Heart right ventricle (tissue), 16 donors: ENCODE data around the gene DMC1. TPM values are rescaled to one million over a fixed set of nuclear protein-coding genes. Genes with fewer than 3 reads are reported as not detected.

Experiments used
- ATAC-seq, 8 donors: fragments of 200-7000 bp; cut with Tn5 transposase; one replicate each; pipeline ENCODE4 v1.9.1; 2020; ENCODE audit warnings: mild to moderate bottlenecking in 8 of 8, moderate library complexity in 8 of 8, moderate number of reproducible peaks in 1 of 8
- DNase-seq, 2 donors: peaks; one replicate each; pipeline ENCODE4 v3.0.0-alpha.2; 2020
- H3K27ac ChIP-seq, 10 donors: fragments of 200-600 bp; sonication (generic) in 2 of 10; one replicate each; pipeline versions ENCODE4 v1.5.0 to v1.8.0; 2020 to 2022; ENCODE audit warnings: mild to moderate bottlenecking in 3 of 10
- H3K27me3 ChIP-seq, 7 donors: fragments of 200-600 bp; one replicate each; pipeline ENCODE4 v1.8.0; 2021 to 2022; ENCODE audit warnings: mild to moderate bottlenecking in 2 of 7
- H3K36me3 ChIP-seq, 9 donors: fragments of 200-600 bp; sonication (generic) in 1 of 9; one replicate each; pipeline versions ENCODE4 v1.5.0 to v1.8.0; 2020 to 2022; ENCODE audit warnings: mild to moderate bottlenecking in 2 of 9
- H3K4me1 ChIP-seq, 9 donors: fragments of 200-600 bp; sonication (generic) in 1 of 9; one replicate each; pipeline versions ENCODE4 v1.5.0 to v1.8.0; 2020 to 2022; ENCODE audit warnings: mild to moderate bottlenecking in 4 of 9
- H3K4me3 ChIP-seq, 10 donors: fragments of 200-600 bp; sonication (generic) in 2 of 10; one replicate each; pipeline versions ENCODE4 v1.5.0 to v1.8.0; 2020 to 2022; ENCODE audit warnings: mild to moderate bottlenecking in 7 of 10, moderate library complexity in 2 of 10
- H3K9me3 ChIP-seq, 11 donors: fragments of 200-600 bp in 10 of 11; sonication (generic) in 2 of 11; one replicate each; pipeline versions ENCODE4 v1.5.0 to v1.8.0; 2013 to 2022; ENCODE audit warnings: mild to moderate bottlenecking in 2 of 11, control low read depth in 1 of 11, moderate library complexity in 1 of 11
- CTCF ChIP-seq, 9 donors: fragments of 200-600 bp; sonication (generic) in 2 of 9; IDR thresholded peaks; one replicate each; pipeline versions ENCODE4 v1.5.0 to v1.8.0; 2021 to 2022; ENCODE audit warnings: antibody characterized with exemption in 9 of 9, mild to moderate bottlenecking in 5 of 9, moderate library complexity in 1 of 9
- WGBS, 2 donors: extraction: QIAGEN DNeasy Blood & Tissue Kit; methylation state at CpG; one replicate each; pipeline ENCODE4 v1.1.7; 2013; ENCODE audit warnings: inconsistent platforms in 1 of 2; 5-methylcytosine and 5-hydroxymethylcytosine counted together
- intact Hi-C, 10 donors: fragments of 100-400 bp; cut with DNase I; formaldehyde crosslinking; loops; one replicate each; pipeline versions ENCODE4 v1.11.1 to v1.14.2; 2022
- polyA plus RNA-seq, 2 donors: library from polyadenylated mRNA; stranded (reverse); fragments of 200-250 nt; gene quantifications; one replicate each; pipeline ENCODE4 v1.2.3, GENCODE V29; 2013
- total RNA-seq, 10 donors: library from RNA; stranded (reverse); fragmentation: NEBNext Ultra II Directional in 3 of 10; extraction: Animal tissue kit (Norgen Biotek cat#: 25700) in 3 of 10; gene quantifications; one replicate each; pipeline versions ENCODE4 v1.2.1 to v1.2.4, GENCODE V29; 2021 to 2023
- donor health status: Arrhythmogenic right ventricular cardiomyopathy.
- donor health status: ischemic (EF 13 %, LVEDD 7.1; RV severe dilation, severe dysfunction).
- donor health status: healthy with polysubstance abuse.
- donor health status: DM: no; HTN: yes; CAD: no.
- donor health status: DM: no; HTN: no; CAD: no.
- donor health status: ischemic (EF 25% LVEDD 6.9; RV normal size, moderate dysfunction).
- donor health status: ischemic (EF 25% LVEDD 5.7; RV mildly dilated, moderate dysfunction).
- donor health status: healthy.
- donor health status: DM: yes; HTN: yes; CAD: no.
- donor health status: Ischemic cardiomyopathy.
- donor health status: ischemic (EF 35%, LVEDD 5.7; RV mildly dilated, moderate dysfunction).
- donor health status: nonischemic (EF 11% LVEDD 7.7; RV severe dilation, severe dysfunction).
- donor health status: DM: yes; HTN: yes; CAD: no.
- donor health status: PGD.
- donor health status: ischemic (EF 29% LVEDD 5.4; RV normal size, mild dysfunction).
- donor health status: nonischemic (EF 23%, LVEDD 6.1; RV moderate dilation, normal function).

Gene DMC1
- total and polyA plus RNA-seq, 12 donors = 0.12 to 3.2 (median 1.3) TPM

- DNase-seq = no peak
- intact Hi-C loops = no loop called here
- Histone ChIP-seq H3K27ac (no peak overlapping the region), H3K9me3 (no peaks in the 10 kb centered on the region), H3K4me3 (no peak overlapping the region), H3K36me3 (no peaks in the 10 kb centered on the region), H3K4me1 (peaks cover 0 to 19% (median 4%) of the 10 kb centered on the region in 9 donors), H3K27me3 (no peaks in the 10 kb centered on the region)
- WGBS, 2 donors = 93 to 94% methylated on average over 5 of the region's 5 CpGs
- no peak for TF ChIP-seq CTCF (IDR thresholded peaks at IDR 0.05)
- no peak for ATAC-seq
These were observed 40.3 kb upstream of the DMC1 start for GRCh38 chr22:38610234-38610633.

- Histone ChIP-seq H3K27ac (no peak overlapping the region), H3K9me3 (no peaks in the 10 kb centered on the region), H3K27me3 (no peaks in the 10 kb centered on the region), H3K36me3 (no peaks in the 10 kb centered on the region), H3K4me1 (peaks cover 0 to 16% (median 3%) of the 10 kb centered on the region in 9 donors), H3K4me3 (no peak overlapping the region)
- no peak for ATAC-seq
- no peak for DNase-seq
- WGBS, 2 donors = 78% methylated on average over 13 of the region's 13 CpGs
- intact Hi-C loops = no loop called here
- TF ChIP-seq CTCF (IDR thresholded peaks at IDR 0.05) = no peak
These were observed 39.2 kb upstream of the DMC1 start for GRCh38 chr22:38608992-38609750.

- no peak overlapping the region for H3K27ac ChIP-seq
- H3K9me3 ChIP-seq = no peaks in the 10 kb centered on the region
- ATAC-seq = no peak
- intact Hi-C loops = no loop called here
- no peaks in the 10 kb centered on the region for H3K27me3 ChIP-seq
- H3K36me3 ChIP-seq = no peaks in the 10 kb centered on the region
- no peak for TF ChIP-seq CTCF (IDR thresholded peaks at IDR 0.05)
- 92 to 94% methylated on average over 3 of the region's 3 CpGs for WGBS, 2 donors
- H3K4me3 ChIP-seq = no peak overlapping the region
- peaks cover 0 to 9% (median 0%) of the 10 kb centered on the region in 9 donors for H3K4me1 ChIP-seq
- DNase-seq = no peak
These were observed 37.7 kb upstream of the DMC1 start for GRCh38 chr22:38607680-38608079.

- H3K9me3 ChIP-seq = no peaks in the 10 kb centered on the region
- peaks cover 0 to 9% (median 0%) of the 10 kb centered on the region in 9 donors for H3K4me1 ChIP-seq
- no peak overlapping the region for H3K4me3 ChIP-seq
- TF ChIP-seq CTCF (IDR thresholded peaks at IDR 0.05) = no peak
- DNase-seq (no peak), ATAC-seq (no peak)
- WGBS, 2 donors = 79 to 86% methylated on average over 1 of the region's 1 CpG
- no peaks in the 10 kb centered on the region for H3K27me3 ChIP-seq
- intact Hi-C loops = no loop called here
- no peaks in the 10 kb centered on the region for H3K36me3 ChIP-seq
- H3K27ac ChIP-seq = no peak overlapping the region
These were observed 32.2 kb upstream of the DMC1 start for GRCh38 chr22:38602166-38602565.
